WTC11 (cell line): Measurements from ENCODE around the gene RFC5. TPM values are rescaled to one million over a fixed set of nuclear protein-coding genes. Genes with fewer than 3 reads are reported as not detected.

Experiments used
- ATAC-seq: fragments of 200-7000 bp; cut with Tn5 transposase; 2 replicates; pipeline ENCODE4 v1.10.0; 2021; ENCODE audit warnings: mild to moderate bottlenecking, moderate library complexity
- CTCF ChIA-PET: fragments of 300-600 bp; sonication (Branson Sonifier 250); formaldehyde crosslinking; loops from one replicate; lab custom pipeline; 2021; ENCODE audit warnings: antibody characterized with exemption; lab: Charles Lee
- POLR2A ChIA-PET: fragments of 350-600 bp; sonication (Branson Sonifier 250); formaldehyde crosslinking; loops from one replicate; lab custom pipeline; 2021; ENCODE audit warnings: antibody characterized with exemption; lab: Charles Lee
- DNase-seq: peaks from one replicate; pipeline ENCODE4 v3.0.0; 2021; ENCODE audit warnings: low spot score
- H3K27ac Mint-ChIP-seq: 2 replicates; pipeline ENCODE4 v1.8.0; 2021; ENCODE audit warnings: mixed read lengths
- H3K27me3 Mint-ChIP-seq: 2 replicates; pipeline ENCODE4 v1.8.0; 2021; ENCODE audit warnings: low read depth, mild to moderate bottlenecking, moderate library complexity, mixed read lengths
- H3K36me3 Mint-ChIP-seq: 2 replicates; pipeline ENCODE4 v1.8.0; 2021; ENCODE audit warnings: mixed read lengths
- H3K4me1 Mint-ChIP-seq: 2 replicates; pipeline ENCODE4 v1.8.0; 2022; ENCODE audit warnings: mixed read lengths
- H3K4me3 Mint-ChIP-seq: 2 replicates; pipeline ENCODE4 v1.8.0; 2021; ENCODE audit warnings: mild to moderate bottlenecking, moderate library complexity, mixed read lengths
- H3K9me3 Mint-ChIP-seq: 2 replicates; pipeline ENCODE4 v1.8.0; 2021; ENCODE audit warnings: mixed read lengths
- CBFB ChIP-seq: sonication (generic); formaldehyde crosslinking; IDR thresholded peaks from 2 replicates; pipeline ENCODE4 v1.8.1; 2022; ENCODE audit warnings: mild to moderate bottlenecking, low read depth, missing genetic modification reagents
- CDX4 ChIP-seq: fragments of 250-450 bp; sonication (Bioruptor Pico); IDR thresholded peaks from 2 replicates; pipeline ENCODE4 v1.9.0; 2021; ENCODE audit warnings: moderate library complexity, mild to moderate bottlenecking, inconsistent platforms, borderline replicate concordance
- EMX1 ChIP-seq: fragments of 250-450 bp; sonication (Bioruptor Pico); IDR thresholded peaks from 2 replicates; pipeline ENCODE4 v1.8.0; 2021; ENCODE audit warnings: mild to moderate bottlenecking
- ETV6 ChIP-seq: sonication (generic); formaldehyde crosslinking; IDR thresholded peaks from 2 replicates; pipeline ENCODE4 v1.8.1; 2022; ENCODE audit warnings: mild to moderate bottlenecking, missing genetic modification reagents
- FOXK1 ChIP-seq: sonication (generic); formaldehyde crosslinking; IDR thresholded peaks from 2 replicates; pipeline ENCODE4 v1.8.0; 2022; ENCODE audit warnings: mild to moderate bottlenecking, moderate library complexity, missing genetic modification reagents
- FOXP1 ChIP-seq: sonication (generic); formaldehyde crosslinking; IDR thresholded peaks from 2 replicates; pipeline ENCODE4 v1.8.0; 2022; ENCODE audit warnings: missing genetic modification reagents, mild to moderate bottlenecking, moderate library complexity, borderline replicate concordance
- IRF1 ChIP-seq: sonication (generic); formaldehyde crosslinking; IDR thresholded peaks from 2 replicates; pipeline ENCODE4 v1.8.0; 2023; ENCODE audit warnings: missing genetic modification reagents
- JAZF1 ChIP-seq: fragments of 250-450 bp; sonication (Bioruptor Pico); IDR thresholded peaks from 2 replicates; pipeline ENCODE4 v1.9.0; 2021; ENCODE audit warnings: moderate library complexity, mild to moderate bottlenecking, inconsistent platforms
- MXD4 ChIP-seq: fragments of 250-450 bp; sonication (Bioruptor Pico); IDR thresholded peaks from 2 replicates; pipeline ENCODE4 v1.8.0; 2021; ENCODE audit warnings: mild to moderate bottlenecking, moderate library complexity, borderline replicate concordance
- OVOL2 ChIP-seq: fragments of 250-450 bp; sonication (Bioruptor Pico); IDR thresholded peaks from 2 replicates; pipeline ENCODE4 v1.9.0; 2021; ENCODE audit warnings: mild to moderate bottlenecking, borderline replicate concordance
- ZNF219 ChIP-seq: sonication (generic); formaldehyde crosslinking; IDR thresholded peaks from 2 replicates; pipeline ENCODE4 v1.8.0; 2023; ENCODE audit warnings: missing genetic modification reagents, mild to moderate bottlenecking, borderline replicate concordance
- ZNF232 ChIP-seq: sonication (generic); formaldehyde crosslinking; IDR thresholded peaks from 2 replicates; pipeline ENCODE4 v1.8.0; 2022; ENCODE audit warnings: mild to moderate bottlenecking, missing genetic modification reagents
- ZNF416 ChIP-seq: fragments of 250-450 bp; sonication (Bioruptor Pico); IDR thresholded peaks from 2 replicates; pipeline ENCODE4 v1.9.0; 2021; ENCODE audit warnings: mild to moderate bottlenecking, inconsistent platforms
- ZNF423 ChIP-seq: fragments of 250-450 bp; sonication (Bioruptor Pico); IDR thresholded peaks from 2 replicates; pipeline ENCODE4 v2.1.2; 2022; ENCODE audit warnings: mild to moderate bottlenecking, moderate library complexity
- total RNA-seq: library from RNA; stranded (reverse); gene quantifications from 3 replicates; pipeline ENCODE4 v1.2.3, GENCODE V29; 2021
- TF ChIP-seq, protein P1 (sequence below): fragments of 250-450 bp; sonication (Bioruptor Pico); IDR thresholded peaks from 2 replicates; pipeline ENCODE4 v1.8.0; 2021; ENCODE audit warnings: mild to moderate bottlenecking
- TF ChIP-seq, protein P2 (sequence below): fragments of 250-450 bp; sonication (Bioruptor Pico); conservative IDR thresholded peaks from 2 replicates; pipeline ENCODE4 v1.9.0; 2021; ENCODE audit warnings: mild to moderate bottlenecking
- TF ChIP-seq, protein P3 (sequence below): sonication (generic); formaldehyde crosslinking; IDR thresholded peaks from 2 replicates; pipeline ENCODE4 v1.8.0; 2023; ENCODE audit warnings: mild to moderate bottlenecking, missing genetic modification reagents

RFC5 gene
- total RNA-seq, 1 experiment from 2014 or later = 35.2 TPM

DNA sequence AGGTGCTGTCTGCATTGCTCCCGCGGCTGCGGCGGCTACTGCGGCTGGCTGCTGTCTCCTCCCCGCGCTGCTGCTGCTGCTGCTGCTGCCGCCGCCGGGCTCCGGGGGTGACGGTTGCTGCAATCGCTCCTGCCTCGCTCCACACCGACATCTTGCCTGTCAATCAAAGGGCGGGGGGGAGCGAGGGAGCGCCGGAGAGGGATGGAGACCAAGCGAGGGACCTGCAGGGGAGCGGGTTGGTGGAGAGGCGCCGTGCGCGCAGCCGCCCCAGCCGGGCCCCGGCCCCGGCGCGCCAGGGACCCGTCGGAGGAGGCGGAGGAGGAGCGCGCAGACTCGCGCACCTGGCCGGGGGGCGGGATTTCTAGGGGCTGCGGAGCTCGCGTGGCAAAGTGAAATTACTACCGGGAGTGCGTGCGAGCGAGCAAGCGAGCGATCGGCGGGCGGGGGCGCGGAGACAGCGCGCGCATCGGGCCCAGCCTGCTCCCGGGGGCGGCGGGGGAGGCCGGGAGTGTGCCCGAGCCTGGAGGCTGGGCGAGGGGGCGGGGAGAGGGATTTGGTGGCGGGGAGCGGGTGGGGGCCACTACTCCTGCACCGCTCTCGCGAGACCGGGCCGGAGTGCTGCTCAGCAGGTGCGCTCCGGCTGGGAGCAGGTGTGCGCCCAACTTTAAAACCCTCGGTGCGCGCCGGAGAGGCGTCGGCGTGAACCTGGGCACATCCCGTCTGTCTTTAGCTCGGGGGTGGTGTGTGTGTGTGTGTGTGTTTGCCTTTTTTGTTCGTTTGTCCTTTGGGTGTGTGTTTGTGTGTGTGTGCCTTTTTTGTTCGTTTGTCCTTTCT lies 47.5 kb upstream of the RFC5 start, which contains the start of gene KSR2 (continued):
- TF ChIP-seq IRF1 (no peak), FOXP1 (CRISPR knock-in tag) (no peak; the same call in 1 of the 2 replicates), ETV6 (CRISPR knock-in tag) (peak; percentile 49; the same call in 1 of the 2 replicates), CDX4 (CRISPR knock-in tag) (no peak), ZNF416 (CRISPR knock-in tag) (peak; percentile 43; the same call in 1 of the 2 replicates), ZNF219 (CRISPR knock-in tag) (no peak), EMX1 (0 out of 2 replicates have a peak, but pooled peaks have one; percentile 41), JAZF1 (CRISPR knock-in tag) (no peak), FOXK1 (CRISPR knock-in tag) (0 out of 2 replicates have a peak, but pooled peaks have one; percentile 3)
- TF ChIP-seq, protein P1, sequence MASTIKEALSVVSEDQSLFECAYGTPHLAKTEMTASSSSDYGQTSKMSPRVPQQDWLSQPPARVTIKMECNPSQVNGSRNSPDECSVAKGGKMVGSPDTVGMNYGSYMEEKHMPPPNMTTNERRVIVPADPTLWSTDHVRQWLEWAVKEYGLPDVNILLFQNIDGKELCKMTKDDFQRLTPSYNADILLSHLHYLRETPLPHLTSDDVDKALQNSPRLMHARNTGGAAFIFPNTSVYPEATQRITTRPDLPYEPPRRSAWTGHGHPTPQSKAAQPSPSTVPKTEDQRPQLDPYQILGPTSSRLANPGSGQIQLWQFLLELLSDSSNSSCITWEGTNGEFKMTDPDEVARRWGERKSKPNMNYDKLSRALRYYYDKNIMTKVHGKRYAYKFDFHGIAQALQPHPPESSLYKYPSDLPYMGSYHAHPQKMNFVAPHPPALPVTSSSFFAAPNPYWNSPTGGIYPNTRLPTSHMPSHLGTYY = no peak

DNA sequence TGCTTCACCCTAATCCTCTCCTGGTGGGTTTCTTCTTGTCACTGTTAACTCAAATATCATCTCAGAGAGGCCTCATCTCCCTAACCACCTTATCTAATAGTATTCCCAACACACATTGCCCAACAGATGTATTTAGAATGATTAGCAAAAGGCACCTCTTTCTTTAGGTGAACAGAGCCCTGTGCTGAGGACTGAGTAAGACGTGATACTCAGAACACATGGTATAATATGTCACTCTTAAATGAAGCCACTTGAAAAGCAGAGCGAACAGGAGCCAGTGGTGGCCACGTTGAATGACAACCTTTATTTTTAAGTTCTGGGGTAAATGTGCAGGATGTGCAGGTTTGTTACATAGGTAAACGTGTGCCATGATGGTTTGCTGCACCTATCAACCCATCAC lies 46.2 kb upstream of the RFC5 start:
- DNase-seq (no peak), ATAC-seq (no peak)
- Mint-ChIP-seq H3K36me3 (peaks cover 16% of the 10 kb centered on the region), H3K27me3 (peaks cover 20% of the 10 kb centered on the region), H3K27ac (no peak overlapping the region), H3K4me1 (peaks cover 20% of the 10 kb centered on the region), H3K4me3 (peak overlapping the region; percentile 9), H3K9me3 (peaks cover 27% of the 10 kb centered on the region)
- no peak for TF ChIP-seq ZNF232 (CRISPR knock-in tag)
- TF ChIP-seq, protein P1 = no peak
- TF ChIP-seq MXD4 (CRISPR knock-in tag) = no peak
- TF ChIP-seq, protein P2, sequence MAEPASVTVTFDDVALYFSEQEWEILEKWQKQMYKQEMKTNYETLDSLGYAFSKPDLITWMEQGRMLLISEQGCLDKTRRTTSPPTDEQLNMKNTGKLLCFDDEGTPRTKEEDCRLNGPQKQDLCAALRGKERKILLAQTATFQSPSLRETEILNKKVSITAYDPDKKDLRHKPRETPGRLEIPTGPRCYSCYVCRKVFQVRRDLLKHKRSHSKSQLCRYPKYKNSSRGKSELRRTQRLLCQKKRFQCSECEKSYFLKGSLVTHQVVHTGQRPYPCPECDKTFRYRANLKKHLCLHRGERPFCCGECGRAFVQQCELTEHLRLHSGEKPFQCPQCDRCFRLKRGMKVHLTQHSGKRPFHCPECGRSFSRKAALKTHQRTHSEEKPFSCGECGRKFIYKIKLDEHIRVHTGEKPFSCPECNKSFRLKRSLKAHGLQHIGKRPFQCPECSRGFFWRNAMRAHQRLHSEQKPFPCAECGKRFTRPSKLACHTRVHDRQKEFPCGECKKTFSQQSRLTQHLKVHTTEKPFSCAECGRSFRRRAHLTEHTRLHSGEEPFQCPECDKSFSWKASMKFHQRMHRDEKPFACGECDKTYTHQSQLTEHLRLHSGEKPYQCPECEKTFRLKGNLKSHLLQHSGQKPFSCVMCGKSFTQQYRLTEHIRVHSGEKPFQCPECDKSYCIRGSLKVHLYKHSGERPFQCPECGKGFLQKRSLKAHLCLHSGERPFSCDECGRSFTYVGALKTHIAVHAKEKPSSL = no peak
- TF ChIP-seq CBFB (CRISPR knock-in tag) = no peak
- TF ChIP-seq ZNF416 (CRISPR knock-in tag) = no peak
- TF ChIP-seq, protein P3, sequence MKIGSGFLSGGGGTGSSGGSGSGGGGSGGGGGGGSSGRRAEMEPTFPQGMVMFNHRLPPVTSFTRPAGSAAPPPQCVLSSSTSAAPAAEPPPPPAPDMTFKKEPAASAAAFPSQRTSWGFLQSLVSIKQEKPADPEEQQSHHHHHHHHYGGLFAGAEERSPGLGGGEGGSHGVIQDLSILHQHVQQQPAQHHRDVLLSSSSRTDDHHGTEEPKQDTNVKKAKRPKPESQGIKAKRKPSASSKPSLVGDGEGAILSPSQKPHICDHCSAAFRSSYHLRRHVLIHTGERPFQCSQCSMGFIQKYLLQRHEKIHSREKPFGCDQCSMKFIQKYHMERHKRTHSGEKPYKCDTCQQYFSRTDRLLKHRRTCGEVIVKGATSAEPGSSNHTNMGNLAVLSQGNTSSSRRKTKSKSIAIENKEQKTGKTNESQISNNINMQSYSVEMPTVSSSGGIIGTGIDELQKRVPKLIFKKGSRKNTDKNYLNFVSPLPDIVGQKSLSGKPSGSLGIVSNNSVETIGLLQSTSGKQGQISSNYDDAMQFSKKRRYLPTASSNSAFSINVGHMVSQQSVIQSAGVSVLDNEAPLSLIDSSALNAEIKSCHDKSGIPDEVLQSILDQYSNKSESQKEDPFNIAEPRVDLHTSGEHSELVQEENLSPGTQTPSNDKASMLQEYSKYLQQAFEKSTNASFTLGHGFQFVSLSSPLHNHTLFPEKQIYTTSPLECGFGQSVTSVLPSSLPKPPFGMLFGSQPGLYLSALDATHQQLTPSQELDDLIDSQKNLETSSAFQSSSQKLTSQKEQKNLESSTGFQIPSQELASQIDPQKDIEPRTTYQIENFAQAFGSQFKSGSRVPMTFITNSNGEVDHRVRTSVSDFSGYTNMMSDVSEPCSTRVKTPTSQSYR (CRISPR knock-in tag) = no peak
- no peak for TF ChIP-seq ZNF423 (CRISPR knock-in tag)
- TF ChIP-seq OVOL2 (CRISPR knock-in tag) = no peak
- ChIA-PET POLR2A (no interaction called here), CTCF (interaction anchor here (0.6 kb wide), 1 partner anchor 86 kb away, joined by 4 read pairs; no protein-coding TSS in a partner anchor)
